Left hindlimb (tissue), 1 donor: Measurements from ENCODE around the gene MYO1E.

Experiments used
- DNase-seq: peaks from one replicate; pipeline ENCODE4 v3.0.0-alpha.2; 2018

Gene MYO1E

GRCh38 chr15:59221511-59222505 lies 150.9 kb downstream of the MYO1E start:
- no peak for DNase-seq

DNA sequence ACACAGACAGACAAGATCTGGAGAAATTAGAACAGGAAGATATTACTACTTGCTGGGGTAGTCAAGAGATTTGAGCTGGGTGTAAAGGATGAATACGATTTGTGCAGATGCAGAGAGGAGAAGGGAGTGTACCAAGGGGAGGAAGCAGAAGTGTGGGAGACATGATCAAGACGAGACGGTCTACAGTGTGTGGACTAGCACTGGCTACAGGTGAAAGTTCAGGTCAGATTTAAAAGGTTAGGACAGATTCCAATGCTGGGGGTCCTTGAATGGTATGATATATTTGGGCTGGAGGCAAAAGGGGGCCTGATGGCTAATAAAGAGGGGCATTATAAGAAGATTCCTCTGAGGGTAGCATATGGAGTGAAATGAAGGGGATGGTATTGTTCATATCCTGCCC lies 154.0 kb downstream of the MYO1E start:
- DNase-seq: no peak

DNA sequence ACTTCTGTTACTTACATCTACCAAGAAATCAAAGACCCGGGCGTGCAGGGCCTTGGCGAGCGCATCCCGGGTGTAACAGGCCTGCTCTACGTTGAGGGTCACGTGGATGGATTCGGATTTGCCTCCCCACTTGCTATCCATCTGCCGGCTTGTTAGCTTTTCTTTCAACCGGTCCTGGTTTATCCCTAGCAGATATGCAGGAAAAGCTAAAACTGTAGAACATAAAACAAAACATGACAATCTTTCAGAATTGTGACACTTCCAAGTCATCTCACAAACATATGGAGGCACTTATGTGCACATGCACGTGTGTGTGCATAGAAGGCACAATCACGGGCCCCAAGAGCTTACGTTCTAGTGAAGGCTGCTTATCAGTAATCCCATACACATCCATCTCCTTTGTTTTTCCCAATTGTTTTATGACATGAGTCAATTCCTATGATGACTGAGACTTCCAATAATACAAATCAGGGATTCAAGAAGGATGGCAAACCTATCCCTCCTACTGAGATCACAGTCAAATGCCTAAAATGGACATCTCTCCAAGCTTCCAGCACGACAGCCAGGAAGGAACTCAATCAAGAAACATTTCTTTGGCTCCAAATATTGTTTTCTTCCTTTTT lies 154.7 kb downstream of the MYO1E start:
- DNase-seq: no peak

DNA sequence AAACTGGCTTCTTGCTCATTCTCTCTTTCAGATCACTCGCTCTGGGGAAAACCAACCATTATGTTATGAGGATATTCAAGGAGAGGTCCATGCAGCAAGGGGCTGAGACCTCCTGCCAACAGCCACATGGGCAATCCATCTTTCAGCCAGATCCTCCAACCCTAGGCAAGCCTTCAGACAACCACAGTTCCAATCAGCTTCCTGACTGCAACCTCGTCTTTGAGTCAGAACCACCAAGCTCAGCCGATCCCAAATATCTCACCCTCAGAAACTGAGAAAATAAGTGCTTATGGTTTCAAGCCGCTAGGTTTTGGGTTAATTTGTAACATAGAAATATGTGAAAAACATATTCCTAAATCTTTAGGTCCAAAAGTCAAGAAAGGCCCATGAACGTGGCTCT lies 155.8 kb downstream of the MYO1E start:
- DNase-seq: no peak

DNA sequence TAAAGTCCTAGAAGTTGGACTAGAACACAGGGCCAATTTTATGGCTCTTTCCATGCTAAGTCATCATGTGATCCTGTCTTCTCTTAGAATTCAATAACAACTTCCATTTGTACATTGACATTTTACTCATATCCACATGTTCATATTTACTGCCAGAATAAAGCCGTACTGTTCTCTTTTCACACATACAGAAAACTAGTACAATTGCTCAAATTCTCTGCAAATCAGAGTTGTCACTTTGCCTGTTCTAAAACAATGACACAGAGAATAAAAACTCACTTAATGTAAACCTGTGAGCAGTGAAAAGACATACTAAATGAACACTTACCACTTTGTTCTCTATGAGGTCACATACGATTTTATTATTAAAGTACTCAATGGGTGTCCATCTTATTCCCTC lies 162.5 kb downstream of the MYO1E start:
- DNase-seq: no peak

DNA sequence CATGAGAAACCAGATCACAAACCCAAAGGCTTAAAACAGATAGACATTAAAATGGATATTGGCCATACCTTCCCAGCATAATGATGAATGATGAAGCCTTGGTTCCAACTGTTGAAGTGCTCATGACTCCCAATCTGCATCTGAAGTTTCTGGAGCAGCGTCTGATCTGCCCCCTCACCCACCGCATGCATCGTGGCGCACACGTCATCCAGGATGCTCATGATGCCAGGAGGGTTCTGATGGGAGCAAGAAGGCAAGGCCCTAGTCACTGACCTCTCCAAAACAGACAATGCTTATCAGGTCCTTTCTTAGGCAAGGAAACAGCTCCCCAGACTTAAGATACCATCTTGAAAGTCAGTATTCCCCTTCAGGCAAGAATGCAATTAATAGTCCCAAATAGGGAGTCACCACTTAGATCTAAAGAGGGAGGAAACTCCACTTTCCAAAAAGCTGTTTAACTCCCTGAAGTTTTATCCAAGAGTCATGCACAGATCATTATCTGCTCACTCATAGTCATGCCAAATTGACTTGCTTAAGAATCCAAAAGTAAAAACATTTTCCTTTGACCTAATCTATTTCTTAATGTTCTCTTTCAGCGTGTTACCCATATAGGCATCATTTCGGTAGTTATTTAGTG lies 163.9 kb downstream of the MYO1E start:
- no peak for DNase-seq

DNA sequence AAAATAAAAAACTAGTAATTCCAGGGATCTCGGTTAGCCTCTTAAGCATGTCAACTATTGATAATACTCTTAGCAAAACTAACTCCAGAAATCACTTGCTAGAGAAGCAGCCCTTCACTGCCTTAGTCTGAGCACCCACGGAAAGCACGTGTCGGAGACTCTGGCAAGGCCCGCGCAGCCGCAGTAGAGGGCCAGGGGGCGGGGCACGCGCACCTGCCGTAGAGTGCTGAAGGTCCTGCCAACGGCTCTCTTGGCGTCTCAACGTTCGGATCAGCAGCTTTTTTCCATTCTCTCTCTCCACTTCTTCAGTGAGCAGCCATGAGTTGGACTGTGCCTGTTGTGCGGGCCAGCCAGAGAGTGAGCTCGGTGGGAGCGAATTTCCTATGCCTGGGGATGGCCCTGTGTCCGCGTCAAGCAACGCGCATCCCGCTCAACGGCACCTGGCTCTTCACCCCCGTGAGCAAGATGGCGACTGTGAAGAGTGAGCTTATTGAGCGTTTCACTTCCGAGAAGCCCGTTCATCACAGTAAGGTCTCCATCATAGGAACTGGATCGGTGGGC lies 166.0 kb downstream of the MYO1E start, which contains the start of gene LDHAL6B:
TSS of gene LDHAL6B (plus strand) at position 221 of the 561 bp plus-strand sequence. CDS start at position 319, 98 bp downstream.
- DNase-seq: no peak

GRCh38 chr15:59205839-59206622 lies 166.6 kb downstream of the MYO1E start:
- DNase-seq: no peak

GRCh38 chr15:59203657-59204056 lies 169.0 kb downstream of the MYO1E start:
- DNase-seq: no peak

- DNase-seq: no peak
Observed at GRCh38 chr15:59203008-59203407, 169.7 kb downstream of the MYO1E start.

GRCh38 chr15:59200560-59200959 lies 172.1 kb downstream of the MYO1E start:
- no peak for DNase-seq

DNA sequence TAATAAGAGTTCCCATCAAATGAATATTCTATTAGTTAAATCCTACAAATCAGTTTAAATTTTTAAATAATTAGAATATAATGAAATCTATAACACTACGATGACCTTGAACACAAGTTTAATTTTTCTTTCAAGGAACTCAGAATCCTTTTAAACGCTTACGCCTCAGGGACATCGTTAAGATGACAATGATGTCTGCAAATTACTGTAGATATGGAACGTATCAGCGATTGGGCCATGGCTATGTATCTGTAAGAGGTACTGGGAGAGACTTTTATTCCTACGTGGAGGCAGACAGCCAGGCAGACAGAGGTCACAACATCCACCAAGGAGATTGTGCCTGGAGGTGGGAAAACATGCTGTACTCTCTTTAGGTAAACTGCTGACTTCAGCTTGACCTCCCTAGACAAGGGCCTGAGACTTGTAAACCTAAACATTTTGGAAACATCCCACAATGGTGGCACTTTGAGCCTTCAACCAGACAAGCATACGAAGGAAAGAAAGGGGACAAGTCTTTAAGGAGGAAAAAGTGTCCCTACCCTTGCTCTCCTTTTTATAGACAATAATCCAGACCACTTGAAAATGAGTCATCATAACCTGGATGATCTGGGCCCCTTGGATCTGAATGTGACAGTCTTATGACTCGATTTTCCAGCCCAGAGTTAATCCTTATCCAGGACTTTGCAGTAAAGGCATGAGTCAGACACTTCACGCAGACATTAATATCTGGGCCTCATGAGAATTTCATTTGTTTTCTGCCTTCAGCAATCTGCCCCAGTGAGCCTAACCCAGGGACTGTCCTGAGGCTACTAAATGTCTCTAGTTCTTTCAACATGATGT lies 172.8 kb downstream of the MYO1E start:
- no peak for DNase-seq

GRCh38 chr15:59197454-59197853 lies 175.2 kb downstream of the MYO1E start:
- DNase-seq: no peak

- no peak for DNase-seq
Observed at GRCh38 chr15:59196416-59196815, 176.3 kb downstream of the MYO1E start.

- DNase-seq: no peak
Observed at GRCh38 chr15:59194639-59195325, 177.9 kb downstream of the MYO1E start.

DNA sequence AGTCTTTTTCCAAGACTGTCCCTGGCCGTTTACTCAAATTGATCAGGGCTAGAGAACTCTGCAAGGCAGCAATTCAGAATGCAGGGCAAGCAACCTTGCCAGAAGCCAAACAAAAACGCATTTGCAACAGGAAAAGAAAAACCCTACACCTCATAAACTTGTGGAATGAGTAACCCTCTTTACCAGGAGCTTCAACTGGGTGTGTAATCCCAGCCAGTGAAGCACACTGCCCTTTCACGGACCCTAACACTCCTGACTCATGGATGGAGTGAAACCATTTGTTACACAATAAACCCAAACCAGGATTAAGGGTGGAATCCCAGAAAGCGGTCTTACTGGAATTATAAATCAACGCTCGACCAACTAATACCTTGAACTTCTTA lies 180.8 kb downstream of the MYO1E start:
- no peak for DNase-seq

DNA sequence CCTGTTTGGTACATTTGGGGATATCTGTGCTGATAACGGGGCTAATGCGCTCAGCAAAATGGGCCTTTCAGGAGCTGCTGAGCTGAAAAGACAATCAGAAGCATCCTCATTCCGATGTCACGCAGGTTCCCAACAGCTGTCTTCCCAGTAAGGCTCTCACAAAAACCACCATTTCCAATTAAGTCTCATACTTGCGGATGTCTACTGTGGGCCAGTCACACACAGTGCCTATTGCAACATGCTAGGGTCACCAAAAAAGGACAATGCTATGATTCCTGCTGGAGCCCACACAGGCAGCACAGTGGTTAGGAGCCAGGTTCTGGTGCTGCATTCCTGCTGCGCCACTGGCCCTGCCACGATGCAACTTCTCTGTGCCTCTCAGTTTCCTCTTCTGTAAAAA lies 182.4 kb downstream of the MYO1E start:
- no peak for DNase-seq

DNA sequence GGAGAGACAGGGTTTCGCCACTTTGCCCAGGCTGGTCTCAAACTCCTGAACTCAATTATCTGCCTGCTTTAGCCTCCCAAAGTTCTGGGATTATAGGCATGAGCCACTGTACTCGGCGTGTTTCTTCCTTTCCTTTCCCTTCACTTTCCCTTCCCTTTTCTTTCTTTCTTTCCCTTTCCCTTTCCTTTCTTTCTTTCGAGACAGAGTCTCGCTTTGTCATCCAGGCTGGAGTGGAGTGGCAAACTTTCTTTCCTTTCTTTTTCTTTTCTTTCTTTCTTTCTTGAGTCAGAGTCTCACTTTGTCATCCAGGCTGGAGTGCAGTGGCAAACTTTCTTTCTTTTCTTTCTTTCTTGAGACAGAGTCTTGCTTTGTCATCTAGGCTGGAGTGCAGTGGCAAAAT lies 183.4 kb downstream of the MYO1E start:
- DNase-seq: no peak

GRCh38 chr15:59186501-59186900 lies 186.2 kb downstream of the MYO1E start:
- DNase-seq: no peak

GRCh38 chr15:59185725-59186124 lies 186.9 kb downstream of the MYO1E start:
- no peak for DNase-seq
